WERI-Rb-1 (cell line): Measurements from ENCODE around the gene HNRNPAB.

Experiments
- DNase-seq: peaks from one replicate; pipeline ENCODE4 v3.0.0-alpha.2; 2020
- H3K27ac ChIP-seq: fragments of 250-450 bp; sonication (Bioruptor Pico); 2 replicates; pipeline ENCODE4 v1.5.1; 2020; ENCODE audit warnings: mild to moderate bottlenecking, moderate library complexity
- H3K27me3 ChIP-seq: fragments of 250-450 bp; sonication (Bioruptor Pico); 2 replicates; pipeline ENCODE4 v1.5.1; 2021; ENCODE audit warnings: mild to moderate bottlenecking, low read depth, moderate library complexity; ENCODE audit not compliant: insufficient read depth, severe bottlenecking
- H3K36me3 ChIP-seq: fragments of 250-450 bp; sonication (Bioruptor Pico); 2 replicates; pipeline ENCODE4 v1.5.1; 2020; ENCODE audit warnings: mild to moderate bottlenecking, moderate library complexity
- H3K4me3 ChIP-seq: 2 replicates; pipeline ENCODE4 v1.5.1; 2011; ENCODE audit warnings: low read depth, mild to moderate bottlenecking, control low read depth, low read length
- H3K9me3 ChIP-seq: fragments of 250-450 bp; sonication (Bioruptor Pico); 2 replicates; pipeline ENCODE4 v1.5.1; 2021; ENCODE audit warnings: mild to moderate bottlenecking, moderate library complexity; ENCODE audit not compliant: severe bottlenecking
- TF ChIP-seq, protein P1 (sequence below): IDR thresholded peaks from 2 replicates; pipeline ENCODE4 v1.5.1; 2011; ENCODE audit warnings: low read depth, mild to moderate bottlenecking, control low read depth, inconsistent platforms, low read length

Gene HNRNPAB

DNA sequence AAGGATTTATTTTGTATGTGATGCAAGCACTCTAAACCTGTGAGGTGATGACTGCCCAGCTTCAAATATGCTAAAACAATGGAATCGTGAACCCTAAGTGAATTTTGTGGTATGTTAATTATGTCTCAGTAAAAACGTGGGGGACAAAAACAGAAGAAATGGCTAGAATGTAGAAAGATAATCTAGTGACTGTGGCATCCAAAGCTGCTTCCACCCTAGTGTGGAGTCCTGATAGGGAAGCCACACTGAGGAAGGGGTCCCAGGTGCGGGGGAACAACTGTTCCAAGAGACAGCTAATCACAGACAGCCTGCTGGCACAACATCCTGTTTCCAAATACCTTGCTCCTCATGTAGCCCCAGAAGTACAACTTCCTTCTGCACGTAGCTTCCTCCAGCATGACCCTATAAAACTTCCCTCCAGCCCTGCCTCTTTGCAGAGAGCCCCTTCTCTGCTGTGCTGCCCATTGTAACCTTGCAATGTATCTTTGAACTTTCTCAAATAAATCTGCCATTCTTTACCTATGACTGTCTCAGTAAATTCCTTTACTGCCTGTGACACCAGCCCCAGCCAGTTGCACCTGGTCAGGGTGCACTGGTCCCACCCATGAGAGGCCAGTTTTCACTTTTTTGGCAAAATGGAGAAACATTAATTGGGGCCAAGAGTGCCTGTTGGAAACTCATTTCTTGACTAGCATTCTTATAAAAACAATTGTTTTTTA lies 22.0 kb upstream of the HNRNPAB start:
- H3K4me3 ChIP-seq = no peak overlapping the region
- DNase-seq = no peak
- no peaks in the 10 kb centered on the region for H3K9me3 ChIP-seq
- no peak overlapping the region for H3K27ac ChIP-seq
- TF ChIP-seq, protein P1, sequence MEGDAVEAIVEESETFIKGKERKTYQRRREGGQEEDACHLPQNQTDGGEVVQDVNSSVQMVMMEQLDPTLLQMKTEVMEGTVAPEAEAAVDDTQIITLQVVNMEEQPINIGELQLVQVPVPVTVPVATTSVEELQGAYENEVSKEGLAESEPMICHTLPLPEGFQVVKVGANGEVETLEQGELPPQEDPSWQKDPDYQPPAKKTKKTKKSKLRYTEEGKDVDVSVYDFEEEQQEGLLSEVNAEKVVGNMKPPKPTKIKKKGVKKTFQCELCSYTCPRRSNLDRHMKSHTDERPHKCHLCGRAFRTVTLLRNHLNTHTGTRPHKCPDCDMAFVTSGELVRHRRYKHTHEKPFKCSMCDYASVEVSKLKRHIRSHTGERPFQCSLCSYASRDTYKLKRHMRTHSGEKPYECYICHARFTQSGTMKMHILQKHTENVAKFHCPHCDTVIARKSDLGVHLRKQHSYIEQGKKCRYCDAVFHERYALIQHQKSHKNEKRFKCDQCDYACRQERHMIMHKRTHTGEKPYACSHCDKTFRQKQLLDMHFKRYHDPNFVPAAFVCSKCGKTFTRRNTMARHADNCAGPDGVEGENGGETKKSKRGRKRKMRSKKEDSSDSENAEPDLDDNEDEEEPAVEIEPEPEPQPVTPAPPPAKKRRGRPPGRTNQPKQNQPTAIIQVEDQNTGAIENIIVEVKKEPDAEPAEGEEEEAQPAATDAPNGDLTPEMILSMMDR = no peak
- H3K36me3 ChIP-seq = no peaks in the 10 kb centered on the region
- H3K27me3 ChIP-seq = no peaks in the 10 kb centered on the region

DNA sequence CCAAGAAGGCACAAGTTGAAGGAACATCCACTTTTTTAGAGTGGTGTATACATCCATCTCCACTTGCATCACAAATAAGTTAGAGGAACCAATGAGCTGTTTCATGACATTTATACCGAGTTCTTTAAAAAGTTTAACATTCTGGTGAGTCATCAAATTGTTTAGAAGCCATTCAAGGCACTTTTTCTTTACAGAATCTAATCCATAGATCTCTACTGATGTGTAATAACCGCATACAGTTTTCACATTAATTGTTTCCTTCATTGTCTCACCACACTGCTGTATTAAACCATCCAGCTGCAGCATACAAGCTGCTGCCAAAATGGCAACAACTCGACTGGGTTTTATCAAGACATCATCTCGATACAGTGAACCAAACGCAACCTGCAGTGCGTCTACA lies 17.9 kb upstream of the HNRNPAB start:
- H3K9me3 ChIP-seq = no peaks in the 10 kb centered on the region
- no peaks in the 10 kb centered on the region for H3K27me3 ChIP-seq
- H3K27ac ChIP-seq = no peak overlapping the region
- no peak for DNase-seq
- H3K36me3 ChIP-seq = no peaks in the 10 kb centered on the region
- H3K4me3 ChIP-seq = no peak overlapping the region
- TF ChIP-seq, protein P1 = no peak

DNA sequence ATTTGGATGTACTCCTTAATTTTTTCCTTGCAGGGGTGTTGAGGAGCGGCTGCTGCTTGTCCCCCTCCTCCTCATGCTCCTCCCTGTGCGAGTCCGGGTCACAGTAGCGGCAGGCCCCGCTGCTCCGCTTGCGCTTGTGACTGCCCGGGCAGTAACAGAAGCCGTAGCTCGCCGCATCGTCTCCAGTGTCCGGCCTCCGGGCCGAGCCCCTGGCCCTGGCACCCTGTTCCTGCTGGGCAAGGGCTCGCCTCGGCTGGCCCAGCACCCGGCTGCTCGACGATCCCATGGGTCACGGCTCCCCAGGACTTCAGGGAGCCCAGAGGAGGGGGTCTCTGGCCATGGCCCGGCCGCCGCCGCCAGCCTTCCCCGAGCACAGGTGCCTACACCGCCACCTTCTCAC lies 17.3 kb upstream of the HNRNPAB start, which contains the start of gene GMCL2:
GMCL2 (minus strand) TSS at position 358 of the 400 bp plus-strand sequence; CDS start at position 286, 72 bp downstream.
- DNase-seq = no peak
- Histone ChIP-seq H3K9me3 (no peaks in the 10 kb centered on the region), H3K27ac (no peak within 1 kb of the TSS), H3K36me3 (no peaks in the 10 kb centered on the region), H3K4me3 (no peak within 1 kb of the TSS), H3K27me3 (no peaks in the 10 kb centered on the region)
- TF ChIP-seq, protein P1 = no peak

DNA sequence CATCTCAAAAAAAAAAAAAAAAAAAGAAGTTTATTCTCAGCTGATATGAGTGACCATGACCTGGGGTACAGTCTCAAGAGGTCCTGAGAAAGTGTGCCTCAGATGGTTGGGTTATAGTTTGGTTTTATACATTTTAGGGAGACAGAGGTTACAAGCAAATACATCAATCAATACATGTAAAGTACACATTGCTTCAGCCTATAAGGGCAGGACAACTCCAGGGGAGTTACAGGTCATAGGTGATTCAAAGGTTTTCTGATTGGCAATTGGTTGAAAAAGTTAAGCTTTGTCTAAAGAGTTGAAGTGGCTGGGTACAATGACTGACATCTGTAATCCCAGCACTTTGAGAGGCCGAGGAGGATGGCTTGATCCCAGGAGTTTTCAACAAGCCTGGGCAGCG lies 14.9 kb upstream of the HNRNPAB start:
- Histone ChIP-seq H3K36me3 (no peaks in the 10 kb centered on the region), H3K9me3 (no peaks in the 10 kb centered on the region), H3K27ac (no peak overlapping the region), H3K27me3 (no peaks in the 10 kb centered on the region), H3K4me3 (no peak overlapping the region)
- DNase-seq = no peak
- TF ChIP-seq, protein P1 = no peak

DNA sequence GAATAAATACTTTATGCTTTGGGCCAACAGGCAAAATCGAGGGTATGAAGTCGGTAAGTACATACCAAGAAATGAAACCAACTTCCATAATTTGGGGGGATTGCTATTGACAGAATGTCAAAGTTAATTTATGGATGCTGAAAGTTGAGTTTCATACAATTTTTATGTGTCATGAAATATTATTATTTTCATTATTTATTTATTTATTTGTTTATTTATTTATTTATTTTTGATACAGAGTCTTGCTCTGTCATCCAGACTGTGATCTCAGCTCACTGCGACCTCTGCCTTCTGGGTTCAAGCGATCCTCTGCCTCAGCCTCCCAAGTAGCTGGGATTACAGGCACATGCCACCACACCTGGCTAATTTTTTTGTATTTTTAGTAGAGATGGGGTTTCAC lies 12.7 kb upstream of the HNRNPAB start:
- TF ChIP-seq, protein P1 = no peak
- no peaks in the 10 kb centered on the region for H3K36me3 ChIP-seq

DNA sequence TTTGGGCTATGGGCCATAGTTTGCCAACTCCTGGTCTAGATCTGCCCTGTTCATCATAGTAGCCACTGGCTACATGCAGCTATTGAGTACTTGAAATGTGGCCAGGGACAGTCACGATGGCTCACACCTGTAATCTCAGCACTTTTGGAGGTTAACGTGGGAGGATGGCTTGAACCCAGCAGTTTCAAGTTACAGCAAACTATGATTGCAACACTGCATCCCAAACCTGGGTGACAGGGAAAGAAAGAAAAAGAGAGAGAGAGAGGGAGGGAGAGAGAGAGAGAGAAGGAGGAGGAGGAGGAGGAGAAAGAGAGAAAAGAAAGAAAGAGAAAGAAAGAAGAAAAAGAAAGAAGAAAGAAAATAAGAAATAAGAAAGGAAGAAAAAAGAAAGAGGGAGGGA lies 12.1 kb upstream of the HNRNPAB start:
- no peak overlapping the region for H3K27ac ChIP-seq
- no peaks in the 10 kb centered on the region for H3K9me3 ChIP-seq
- H3K4me3 ChIP-seq = no peak overlapping the region
- TF ChIP-seq, protein P1 = no peak
- no peaks in the 10 kb centered on the region for H3K36me3 ChIP-seq
- no peaks in the 10 kb centered on the region for H3K27me3 ChIP-seq
- no peak for DNase-seq

More for the DNA sequence above, 12.7 kb upstream of the HNRNPAB start:
- Histone ChIP-seq H3K27ac (no peak overlapping the region), H3K4me3 (no peak overlapping the region), H3K9me3 (no peaks in the 10 kb centered on the region), H3K27me3 (no peaks in the 10 kb centered on the region)
- no peak for DNase-seq
